ENCODE measurements around the gene RPL13A. TPM values are rescaled to one million over a fixed set of nuclear protein-coding genes. Genes with fewer than 3 reads are reported as not detected.

RPL13A gene
- total RNA-seq, 4 donors from 2014 or later = 3,727 to 4,286 (median 3,958) TPM

DNA sequence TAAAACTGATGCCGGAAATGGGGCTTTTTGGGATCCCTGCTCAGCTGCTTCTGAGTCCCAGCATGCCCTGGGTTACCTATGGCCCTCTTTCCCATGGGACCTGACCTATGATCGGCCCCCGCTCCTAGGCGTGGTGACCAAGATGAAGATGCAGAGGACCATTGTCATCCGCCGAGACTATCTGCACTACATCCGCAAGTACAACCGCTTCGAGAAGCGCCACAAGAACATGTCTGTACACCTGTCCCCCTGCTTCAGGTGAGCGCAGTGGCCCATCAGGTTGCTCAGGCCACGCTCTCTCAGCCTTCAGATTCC, 10.3 kb downstream of the RPL13A start:
- DNase-seq (ENCODE audit: low spot score in 2 of 2) = no peak
- TF ChIP-seq, protein P1, sequence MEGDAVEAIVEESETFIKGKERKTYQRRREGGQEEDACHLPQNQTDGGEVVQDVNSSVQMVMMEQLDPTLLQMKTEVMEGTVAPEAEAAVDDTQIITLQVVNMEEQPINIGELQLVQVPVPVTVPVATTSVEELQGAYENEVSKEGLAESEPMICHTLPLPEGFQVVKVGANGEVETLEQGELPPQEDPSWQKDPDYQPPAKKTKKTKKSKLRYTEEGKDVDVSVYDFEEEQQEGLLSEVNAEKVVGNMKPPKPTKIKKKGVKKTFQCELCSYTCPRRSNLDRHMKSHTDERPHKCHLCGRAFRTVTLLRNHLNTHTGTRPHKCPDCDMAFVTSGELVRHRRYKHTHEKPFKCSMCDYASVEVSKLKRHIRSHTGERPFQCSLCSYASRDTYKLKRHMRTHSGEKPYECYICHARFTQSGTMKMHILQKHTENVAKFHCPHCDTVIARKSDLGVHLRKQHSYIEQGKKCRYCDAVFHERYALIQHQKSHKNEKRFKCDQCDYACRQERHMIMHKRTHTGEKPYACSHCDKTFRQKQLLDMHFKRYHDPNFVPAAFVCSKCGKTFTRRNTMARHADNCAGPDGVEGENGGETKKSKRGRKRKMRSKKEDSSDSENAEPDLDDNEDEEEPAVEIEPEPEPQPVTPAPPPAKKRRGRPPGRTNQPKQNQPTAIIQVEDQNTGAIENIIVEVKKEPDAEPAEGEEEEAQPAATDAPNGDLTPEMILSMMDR (IDR thresholded peaks at IDR 0.05) = no peak
- no peak for TF ChIP-seq POLR2A (IDR thresholded peaks at IDR 0.05)
- no peak overlapping the region for H3K4me3 ChIP-seq (ENCODE audit: low read depth, poor library complexity, severe bottlenecking)
- intact Hi-C loops (cut with DNase I; ENCODE audit: low total_unique reads) = no loop called here
- 82 to 88% methylated on average over 12 of the region's 12 CpGs for WGBS, 2 donors

DNA sequence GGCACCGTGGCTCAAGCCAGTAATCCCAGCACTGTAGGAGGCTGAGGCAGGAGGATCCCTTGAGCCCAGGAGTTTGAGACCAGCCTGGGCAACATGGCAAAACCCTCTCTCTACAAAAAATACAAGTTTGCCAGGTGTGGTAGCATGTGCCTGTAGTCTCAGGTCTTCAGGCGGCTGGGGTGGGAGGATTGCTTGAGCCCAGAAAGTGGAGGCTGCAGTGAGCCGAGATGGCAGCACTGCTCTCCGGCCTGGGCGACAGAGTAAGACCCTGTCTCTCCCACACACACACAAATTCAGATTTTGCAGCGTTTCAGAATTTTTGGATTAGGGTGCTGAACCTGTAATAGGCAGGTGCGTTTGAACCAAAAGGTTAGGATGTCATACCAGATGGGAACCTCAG, 11.1 kb downstream of the RPL13A start:
- intact Hi-C loops (cut with DNase I; ENCODE audit: low total_unique reads) = no loop called here
- 80 to 81% methylated on average over 7 of the region's 7 CpGs for WGBS, 2 donors
- no peak overlapping the region for H3K4me3 ChIP-seq (ENCODE audit: low read depth, poor library complexity, severe bottlenecking)
- no peak for DNase-seq (ENCODE audit: low spot score in 2 of 2)
- TF ChIP-seq POLR2A (IDR thresholded peaks at IDR 0.05) = no peak
- TF ChIP-seq, protein P1 (IDR thresholded peaks at IDR 0.05) = no peak

DNA sequence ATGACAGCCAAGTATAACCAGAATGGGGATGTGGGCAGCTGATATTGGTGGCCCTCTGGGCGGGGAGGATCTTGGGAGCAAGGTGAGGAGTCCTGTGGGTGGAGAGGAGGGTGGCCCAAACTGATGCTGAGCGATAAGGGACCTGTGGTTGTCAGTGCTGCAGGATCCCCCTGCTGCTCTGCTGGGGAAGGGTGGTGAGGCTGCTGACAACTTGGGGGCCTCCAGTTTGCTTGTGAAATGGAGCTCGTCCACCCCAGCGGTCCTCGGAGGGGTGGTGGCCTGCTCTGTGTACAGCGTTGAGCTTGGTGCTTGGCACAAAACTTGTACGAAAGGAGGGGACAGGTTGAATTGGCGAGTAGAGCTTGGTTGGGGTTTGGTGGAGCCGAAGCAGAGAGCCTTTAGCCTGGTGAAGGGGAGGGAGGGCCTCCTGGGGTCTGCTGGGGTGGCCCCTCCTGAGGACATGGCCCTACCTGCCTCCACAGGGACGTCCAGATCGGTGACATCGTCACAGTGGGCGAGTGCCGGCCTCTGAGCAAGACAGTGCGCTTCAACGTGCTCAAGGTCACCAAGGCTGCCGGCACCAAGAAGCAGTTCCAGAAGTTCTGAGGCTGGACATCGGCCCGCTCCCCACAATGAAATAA, 11.7 kb downstream of the RPL13A start:
- no peak for TF ChIP-seq POLR2A (IDR thresholded peaks at IDR 0.05)
- TF ChIP-seq, protein P1 (IDR thresholded peaks at IDR 0.05) = no peak
- no peak overlapping the region for H3K4me3 ChIP-seq (ENCODE audit: low read depth, poor library complexity, severe bottlenecking)
- DNase-seq (ENCODE audit: low spot score in 2 of 2) = no peak
- WGBS, 2 donors = 70 to 78% methylated on average over 19 of the region's 19 CpGs
- intact Hi-C loops (cut with DNase I; ENCODE audit: low total_unique reads) = no loop called here

DNA sequence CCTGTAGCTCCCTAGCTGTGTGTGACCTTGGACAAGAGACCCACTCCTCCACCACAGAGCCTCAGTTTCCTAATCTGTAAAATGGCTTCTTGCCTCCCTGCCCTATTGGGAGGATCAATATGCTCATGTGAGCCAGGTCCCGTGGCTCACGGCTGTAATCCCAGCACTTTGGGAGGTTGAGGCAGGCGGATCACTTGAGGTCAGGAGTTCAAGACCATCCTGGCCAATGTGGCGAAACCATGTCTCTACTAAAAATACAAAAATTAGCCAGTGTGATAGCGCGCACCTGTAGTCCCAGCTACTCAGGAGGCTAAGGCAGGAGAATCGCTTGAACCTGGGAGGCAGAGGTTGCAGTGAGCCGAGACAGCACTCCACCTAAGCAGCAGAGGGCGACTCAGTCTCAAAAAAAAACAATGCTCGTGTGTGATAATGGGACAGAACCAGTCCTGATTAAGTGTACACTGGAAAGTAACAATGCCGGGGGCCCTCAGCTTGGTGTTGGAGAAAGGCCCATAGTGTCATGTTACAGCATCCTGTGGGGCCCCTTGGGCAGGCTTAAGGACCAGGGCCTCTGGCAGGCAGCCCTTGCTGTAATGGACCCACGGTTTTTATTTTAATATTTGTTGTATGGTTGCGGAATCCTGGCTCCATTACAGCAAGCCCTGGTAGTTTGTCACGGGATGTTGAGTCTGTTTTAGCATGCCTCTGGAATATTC, 15.6 kb downstream of the RPL13A start:
- intact Hi-C loops (cut with DNase I; ENCODE audit: low total_unique reads) = no loop called here
- TF ChIP-seq, protein P1 (IDR thresholded peaks at IDR 0.05) = peak in 1 of 3 donors; percentile 79
- no peak for TF ChIP-seq POLR2A (IDR thresholded peaks at IDR 0.05)
- peak in 1 of 2 donors; percentile 39 for DNase-seq (ENCODE audit: low spot score in 2 of 2)
- H3K4me3 ChIP-seq (ENCODE audit: low read depth, poor library complexity, severe bottlenecking) = no peak overlapping the region
- 42 to 49% methylated on average over 14 of the region's 14 CpGs for WGBS, 2 donors

DNA sequence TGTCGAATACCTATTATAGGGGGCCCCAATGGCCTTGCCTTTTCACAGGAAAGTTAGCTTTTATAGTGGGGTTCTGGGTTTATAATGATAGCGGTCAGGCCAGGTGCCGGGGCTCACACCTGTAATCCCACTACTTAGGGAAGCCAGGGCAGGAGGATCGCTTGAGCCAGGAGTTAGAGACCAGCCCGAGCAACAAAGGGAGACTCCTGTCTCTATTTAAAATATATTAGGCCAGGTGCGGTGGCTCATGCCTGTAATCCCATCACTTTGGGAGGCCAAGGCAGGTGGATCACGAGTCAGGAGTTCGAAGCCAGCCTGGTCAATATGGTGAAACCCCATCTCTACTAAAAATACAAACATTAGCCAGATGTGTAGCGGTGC, 16.2 kb downstream of the RPL13A start:
- WGBS, 2 donors = 82 to 85% methylated on average over 9 of the region's 9 CpGs
- DNase-seq (ENCODE audit: low spot score in 2 of 2) = no peak
- H3K4me3 ChIP-seq (ENCODE audit: low read depth, poor library complexity, severe bottlenecking) = no peak overlapping the region
- intact Hi-C loops (cut with DNase I; ENCODE audit: low total_unique reads) = no loop called here
- TF ChIP-seq POLR2A (IDR thresholded peaks at IDR 0.05) = no peak
- TF ChIP-seq, protein P1 (IDR thresholded peaks at IDR 0.05) = no peak

All from lower leg skin (tissue), 4 donors.